Nephron (organoid): Measurements from ENCODE around the gene KCNJ9.

Experiments
- H3K27ac Mint-ChIP-seq, 3 experiments: 2 replicates each; pipeline ENCODE4 v1.8.0; 2020; ENCODE audit warnings: mixed read lengths in 3 of 3, mild to moderate bottlenecking in 2 of 3, moderate library complexity in 1 of 3
- H3K27me3 Mint-ChIP-seq: 2 replicates; pipeline ENCODE4 v1.8.0; 2021; ENCODE audit warnings: low read depth, mild to moderate bottlenecking, moderate library complexity, mixed read lengths
- H3K36me3 Mint-ChIP-seq: 2 replicates; pipeline ENCODE4 v1.8.0; 2020; ENCODE audit warnings: low read depth, mixed read lengths
- H3K4me1 Mint-ChIP-seq: 2 replicates; pipeline ENCODE4 v1.8.0; 2020; ENCODE audit warnings: mixed read lengths
- H3K4me3 Mint-ChIP-seq, 3 experiments: 2 replicates each; pipeline ENCODE4 v1.8.0; 2020; ENCODE audit warnings: mild to moderate bottlenecking in 3 of 3, mixed read lengths in 3 of 3, moderate library complexity in 2 of 3
- H3K9me3 Mint-ChIP-seq: 2 replicates; pipeline ENCODE4 v1.8.0; 2020; ENCODE audit warnings: mixed read lengths
- CTCF ChIP-seq, 3 experiments: fragments of 200-600 bp; sonication (generic); IDR thresholded peaks; one replicate each; pipeline ENCODE4 v1.5.0; 2021; ENCODE audit warnings: antibody characterized with exemption in 3 of 3; ENCODE audit not compliant: unreplicated experiment in 3 of 3

The KCNJ9 gene

GRCh38 chr1:160128636-160129035 is 47.3 kb downstream of the KCNJ9 start:
- Mint-ChIP-seq H3K9me3 (no peaks in the 10 kb centered on the region), H3K27me3 (no peaks in the 10 kb centered on the region), H3K4me3 (no peak overlapping the region), H3K4me1 (peaks cover 16% of the 10 kb centered on the region), H3K27ac (peak overlapping the region in 1 of 3 experiments; percentile 80), H3K36me3 (peaks cover 27% of the 10 kb centered on the region)
- no peak for TF ChIP-seq CTCF (IDR thresholded peaks at IDR 0.05; ENCODE audit: unreplicated experiment in 3 of 3)

- Mint-ChIP-seq H3K27me3 (no peaks in the 10 kb centered on the region), H3K27ac (peak overlapping the region in 2 of 3 experiments; percentile 76 to 80), H3K36me3 (peaks cover 27% of the 10 kb centered on the region), H3K4me3 (peak overlapping the region in 1 of 3 experiments; percentile 7), H3K9me3 (no peaks in the 10 kb centered on the region), H3K4me1 (peaks cover 16% of the 10 kb centered on the region)
- TF ChIP-seq CTCF (IDR thresholded peaks at IDR 0.05; ENCODE audit: unreplicated experiment in 3 of 3) = no peak
Observed at GRCh38 chr1:160129046-160129445, 47.7 kb downstream of the KCNJ9 start.

GRCh38 chr1:160129558-160129957 is 48.2 kb downstream of the KCNJ9 start:
- Mint-ChIP-seq H3K36me3 (peaks cover 27% of the 10 kb centered on the region), H3K4me3 (no peak overlapping the region), H3K9me3 (no peaks in the 10 kb centered on the region), H3K27me3 (no peaks in the 10 kb centered on the region), H3K4me1 (peaks cover 14% of the 10 kb centered on the region), H3K27ac (peak overlapping the region in 2 of 3 experiments; percentile 76 to 80)
- no peak for TF ChIP-seq CTCF (IDR thresholded peaks at IDR 0.05; ENCODE audit: unreplicated experiment in 3 of 3)

GRCh38 chr1:160129966-160130365 is 48.6 kb downstream of the KCNJ9 start:
- Mint-ChIP-seq H3K4me3 (no peak overlapping the region), H3K27me3 (no peaks in the 10 kb centered on the region)

GRCh38 chr1:160130486-160130885 is 49.1 kb downstream of the KCNJ9 start:
- TF ChIP-seq CTCF (IDR thresholded peaks at IDR 0.05; ENCODE audit: unreplicated experiment in 3 of 3) = no peak
- Mint-ChIP-seq H3K4me3 (no peak overlapping the region), H3K9me3 (no peaks in the 10 kb centered on the region), H3K4me1 (peaks cover 12% of the 10 kb centered on the region), H3K27ac (peak overlapping the region in 1 of 3 experiments; percentile 72), H3K27me3 (no peaks in the 10 kb centered on the region), H3K36me3 (peaks cover 27% of the 10 kb centered on the region)

More at GRCh38 chr1:160129966-160130365, 48.6 kb downstream of the KCNJ9 start:
- Mint-ChIP-seq H3K36me3 (peaks cover 27% of the 10 kb centered on the region), H3K9me3 (no peaks in the 10 kb centered on the region), H3K27ac (no peak overlapping the region), H3K4me1 (peaks cover 12% of the 10 kb centered on the region)
- TF ChIP-seq CTCF (IDR thresholded peaks at IDR 0.05; ENCODE audit: unreplicated experiment in 3 of 3) = no peak

- Mint-ChIP-seq H3K27ac (peak overlapping the region in 1 of 3 experiments; percentile 72), H3K9me3 (no peaks in the 10 kb centered on the region), H3K4me1 (peaks cover 12% of the 10 kb centered on the region)
Observed at GRCh38 chr1:160130939-160131338, 49.6 kb downstream of the KCNJ9 start.

More at GRCh38 chr1:160130939-160131338, 49.6 kb downstream of the KCNJ9 start:
- H3K36me3 Mint-ChIP-seq = peaks cover 27% of the 10 kb centered on the region
- H3K27me3 Mint-ChIP-seq = no peaks in the 10 kb centered on the region
- TF ChIP-seq CTCF (IDR thresholded peaks at IDR 0.05; ENCODE audit: unreplicated experiment in 3 of 3) = no peak
- H3K4me3 Mint-ChIP-seq = no peak overlapping the region
